GM18951 (cell line): ENCODE data around the gene ANXA4.
"Not testable (repeated sequence)": the region's sequence is repeated elsewhere in the genome, so short reads cannot be mapped to it uniquely, and the experiment has no call there.

Experiments used
- POLR2A ChIP-seq: IDR thresholded peaks from 4 replicates; pipeline ENCODE4 v1.6.1; 2011; ENCODE audit warnings: mild to moderate bottlenecking; ENCODE audit not compliant: insufficient read length, insufficient read depth; ENCODE audit errors: extremely low read depth
- in situ Hi-C: fragments of 300-500 bp; cut with MboI; formaldehyde crosslinking; loops from one replicate; pipeline ENCODE4 v1.12.0; 2022; ENCODE audit warnings: low sequenced_read_pairs, mixed read lengths, inconsistent platforms; ENCODE audit not compliant: unreplicated experiment

ANXA4 gene

GRCh38 chr2:69767034-69767433 is 25.1 kb downstream of the ANXA4 start:
- TF ChIP-seq POLR2A, result no peak
- in situ Hi-C loops, result no loop called here

- in situ Hi-C loops, result no loop called here
- TF ChIP-seq POLR2A, result no peak
Measured at GRCh38 chr2:69768235-69768634, 26.3 kb downstream of the ANXA4 start.

- in situ Hi-C loops, result no loop called here
- no peak for TF ChIP-seq POLR2A
Measured at GRCh38 chr2:69768789-69769188, 26.9 kb downstream of the ANXA4 start.

GRCh38 chr2:69769272-69769671 is 27.3 kb downstream of the ANXA4 start:
- TF ChIP-seq POLR2A, result no peak
- in situ Hi-C loops, result no loop called here

GRCh38 chr2:69770193-69770702 is 28.3 kb downstream of the ANXA4 start:
- TF ChIP-seq POLR2A, result no peak
- in situ Hi-C loops, result no loop called here

- no peak for TF ChIP-seq POLR2A
- in situ Hi-C loops, result no loop called here
Measured at GRCh38 chr2:69770747-69771146, 28.8 kb downstream of the ANXA4 start.

- in situ Hi-C loops, result no loop called here
- TF ChIP-seq POLR2A, result no peak
Measured at GRCh38 chr2:69771461-69771860, 29.5 kb downstream of the ANXA4 start.

GRCh38 chr2:69773206-69773605 is 31.3 kb downstream of the ANXA4 start:
- in situ Hi-C loops, result no loop called here
- no peak for TF ChIP-seq POLR2A

- in situ Hi-C loops, result not testable (repeated sequence)
Measured at GRCh38 chr2:69774258-69774983, 32.5 kb downstream of the ANXA4 start.

GRCh38 chr2:69774984-69775982 is 33.3 kb downstream of the ANXA4 start:
- in situ Hi-C loops, result no loop called here
- TF ChIP-seq POLR2A, result no peak

- TF ChIP-seq POLR2A, result no peak
- in situ Hi-C loops, result no loop called here
Measured at GRCh38 chr2:69776886-69777785, 35.2 kb downstream of the ANXA4 start.

GRCh38 chr2:69777786-69778105 is 35.8 kb downstream of the ANXA4 start:
- in situ Hi-C loops, result no loop called here
- no peak for TF ChIP-seq POLR2A
